ENCODE results near the gene TSPAN11.

The TSPAN11 gene

DNA sequence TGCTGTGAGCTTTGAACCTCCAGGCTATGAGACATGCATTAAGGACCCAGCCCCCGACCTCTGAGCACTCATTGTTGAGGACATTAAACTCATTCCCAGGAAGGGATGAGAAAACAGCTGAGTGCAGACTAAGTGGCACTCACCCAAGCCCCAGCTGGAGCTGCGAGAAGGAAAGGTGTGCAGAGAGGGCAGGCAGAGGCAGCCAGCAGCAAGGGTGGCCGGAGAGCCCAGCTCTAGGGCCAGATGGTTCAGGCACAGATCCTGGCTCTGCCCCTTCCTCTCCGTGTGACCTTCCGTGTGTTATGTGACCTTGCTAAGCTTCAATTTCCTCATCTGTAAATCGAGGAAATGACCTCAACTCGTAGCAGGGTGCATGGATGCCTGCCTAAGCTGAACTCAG is 3.7 kb downstream of the TSPAN11 start:
- no peak overlapping the region for H3K4me3 ChIP-seq (ENCODE audit: low read depth in 1 of 5, low read length in 5 of 5)
- H3K9ac ChIP-seq (ENCODE audit: low read length in 5 of 5) = no peak overlapping the region
- peaks cover 5 to 21% (median 16%) of the 10 kb centered on the region in 5 donors for H3K27me3 ChIP-seq (ENCODE audit: control insufficient read depth in 5 of 5, insufficient read depth in 4 of 5, low read length in 5 of 5)
- H3K27ac ChIP-seq (ENCODE audit: low read depth, low read length) = no peak overlapping the region
- H3K9me3 ChIP-seq (ENCODE audit: control insufficient read depth in 5 of 5, low read length in 5 of 5) = no peaks in the 10 kb centered on the region
- no peaks in the 10 kb centered on the region for H3K36me3 ChIP-seq (ENCODE audit: control insufficient read depth in 5 of 5, insufficient read depth in 5 of 5, low read length in 5 of 5)
- H3K4me1 ChIP-seq (ENCODE audit: control insufficient read depth in 5 of 5, insufficient read depth in 5 of 5, low read length in 5 of 5) = peaks cover 3 to 36% (median 13%) of the 10 kb centered on the region in 5 donors

DNA sequence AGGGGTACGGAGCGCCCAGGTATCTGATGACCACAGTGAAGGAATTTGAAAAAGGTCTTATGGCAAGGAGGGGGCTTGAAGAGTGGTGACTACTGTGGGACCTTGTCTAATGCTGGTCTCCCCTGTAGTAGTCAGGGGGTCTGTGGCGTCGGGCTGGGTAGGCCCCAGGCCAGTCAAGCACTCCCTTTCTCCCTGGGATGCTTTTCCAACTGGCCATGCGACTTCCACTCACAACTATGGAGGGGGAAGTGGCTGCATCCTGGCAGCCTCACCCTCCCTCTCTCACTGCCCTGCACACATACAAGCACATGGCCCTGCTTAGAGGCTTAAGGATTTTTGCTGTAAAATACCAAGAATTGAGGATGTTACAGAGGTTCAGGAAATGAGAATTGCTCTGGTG is 4.1 kb downstream of the TSPAN11 start:
- H3K36me3 ChIP-seq (ENCODE audit: control insufficient read depth in 5 of 5, insufficient read depth in 5 of 5, low read length in 5 of 5) = no peaks in the 10 kb centered on the region
- no peak overlapping the region for H3K9ac ChIP-seq (ENCODE audit: low read length in 5 of 5)
- H3K9me3 ChIP-seq (ENCODE audit: control insufficient read depth in 5 of 5, low read length in 5 of 5) = no peaks in the 10 kb centered on the region
- peaks cover 3 to 35% (median 12%) of the 10 kb centered on the region in 5 donors for H3K4me1 ChIP-seq (ENCODE audit: control insufficient read depth in 5 of 5, insufficient read depth in 5 of 5, low read length in 5 of 5)
- H3K4me3 ChIP-seq (ENCODE audit: low read depth in 1 of 5, low read length in 5 of 5) = no peak overlapping the region
- no peak overlapping the region for H3K27ac ChIP-seq (ENCODE audit: low read depth, low read length)
- H3K27me3 ChIP-seq (ENCODE audit: control insufficient read depth in 5 of 5, insufficient read depth in 4 of 5, low read length in 5 of 5) = peaks cover 5 to 18% (median 12%) of the 10 kb centered on the region in 5 donors

DNA sequence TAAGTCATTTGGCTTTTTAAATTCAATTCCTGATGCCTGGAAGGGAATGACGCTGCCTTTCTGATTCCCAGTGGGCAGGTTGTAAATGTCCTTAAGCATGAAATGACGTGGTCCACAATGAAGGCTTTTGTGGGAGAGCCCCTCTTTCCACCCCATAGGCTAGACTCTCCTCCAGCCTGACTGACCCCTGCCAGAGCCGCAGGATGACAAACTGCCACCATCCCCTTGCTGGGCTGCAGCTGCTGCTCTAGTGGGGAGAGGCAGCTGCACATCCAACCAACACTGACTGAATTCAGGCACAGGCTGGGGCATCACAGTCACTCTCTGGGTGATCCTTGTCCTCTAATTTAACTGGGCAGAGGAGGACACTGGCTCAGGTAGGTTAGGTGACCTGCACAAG is 6.3 kb downstream of the TSPAN11 start:
- Histone ChIP-seq H3K36me3 (ENCODE audit: control insufficient read depth in 5 of 5, insufficient read depth in 5 of 5, low read length in 5 of 5) (no peaks in the 10 kb centered on the region), H3K9ac (ENCODE audit: low read length in 5 of 5) (no peak overlapping the region), H3K4me3 (ENCODE audit: low read depth in 1 of 5, low read length in 5 of 5) (no peak overlapping the region), H3K4me1 (ENCODE audit: control insufficient read depth in 5 of 5, insufficient read depth in 5 of 5, low read length in 5 of 5) (peaks cover 0 to 23% (median 0%) of the 10 kb centered on the region in 5 donors), H3K27ac (ENCODE audit: low read depth, low read length) (no peak overlapping the region), H3K27me3 (ENCODE audit: control insufficient read depth in 5 of 5, insufficient read depth in 4 of 5, low read length in 5 of 5) (peaks cover 0 to 6% (median 0%) of the 10 kb centered on the region in 5 donors), H3K9me3 (ENCODE audit: control insufficient read depth in 5 of 5, low read length in 5 of 5) (no peaks in the 10 kb centered on the region)

DNA sequence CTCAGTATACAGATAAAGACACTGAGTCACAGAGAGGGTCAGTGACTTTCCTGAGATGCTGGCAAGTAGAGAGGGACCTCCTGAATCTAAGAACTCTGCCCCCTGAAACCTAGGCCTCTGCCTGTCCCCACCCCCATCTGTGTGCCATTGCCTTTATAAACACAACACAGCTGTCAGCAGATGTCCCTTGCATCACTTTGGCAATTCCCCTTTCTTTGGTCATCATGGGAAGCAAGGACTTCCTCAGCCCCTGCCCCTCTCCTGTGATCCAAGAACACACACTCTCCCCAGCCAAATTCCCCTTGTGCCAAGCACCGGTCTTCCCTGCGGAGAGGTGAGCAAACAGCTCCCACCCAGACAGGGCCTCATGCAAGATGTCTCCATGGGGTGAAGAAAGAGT is 8.3 kb downstream of the TSPAN11 start:
- Histone ChIP-seq H3K27me3 (ENCODE audit: control insufficient read depth in 5 of 5, insufficient read depth in 4 of 5, low read length in 5 of 5) (peaks cover 0 to 3% (median 0%) of the 10 kb centered on the region in 5 donors), H3K4me3 (ENCODE audit: low read depth in 1 of 5, low read length in 5 of 5) (no peak overlapping the region), H3K4me1 (ENCODE audit: control insufficient read depth in 5 of 5, insufficient read depth in 5 of 5, low read length in 5 of 5) (peaks cover 0 to 11% (median 0%) of the 10 kb centered on the region in 5 donors), H3K27ac (ENCODE audit: low read depth, low read length) (no peak overlapping the region), H3K9me3 (ENCODE audit: control insufficient read depth in 5 of 5, low read length in 5 of 5) (no peaks in the 10 kb centered on the region), H3K36me3 (ENCODE audit: control insufficient read depth in 5 of 5, insufficient read depth in 5 of 5, low read length in 5 of 5) (no peaks in the 10 kb centered on the region), H3K9ac (ENCODE audit: low read length in 5 of 5) (no peak overlapping the region)

DNA sequence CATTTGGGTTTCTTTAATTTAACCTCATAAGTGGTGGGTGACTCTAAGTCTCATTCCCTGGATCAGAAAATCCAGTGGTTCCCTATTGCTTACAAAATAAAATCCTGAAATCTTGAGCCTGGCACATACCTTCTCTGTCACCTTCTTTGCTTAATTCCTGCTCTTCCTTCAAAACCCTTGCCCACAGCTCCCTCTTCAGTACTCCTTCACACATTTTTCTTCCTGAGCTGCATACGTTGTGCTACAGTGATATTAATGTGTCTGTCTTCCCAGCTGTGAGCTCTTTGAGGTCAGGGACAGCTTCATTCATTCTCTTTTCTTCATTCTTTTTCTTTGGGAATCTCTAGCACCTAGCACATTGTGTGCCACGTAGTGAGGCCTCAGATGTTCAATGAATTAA is 9.5 kb downstream of the TSPAN11 start:
- Histone ChIP-seq H3K4me1 (ENCODE audit: control insufficient read depth in 5 of 5, insufficient read depth in 5 of 5, low read length in 5 of 5) (no peaks in the 10 kb centered on the region), H3K4me3 (ENCODE audit: low read depth in 1 of 5, low read length in 5 of 5) (no peak overlapping the region), H3K27me3 (ENCODE audit: control insufficient read depth in 5 of 5, insufficient read depth in 4 of 5, low read length in 5 of 5) (no peaks in the 10 kb centered on the region), H3K36me3 (ENCODE audit: control insufficient read depth in 5 of 5, insufficient read depth in 5 of 5, low read length in 5 of 5) (no peaks in the 10 kb centered on the region), H3K9me3 (ENCODE audit: control insufficient read depth in 5 of 5, low read length in 5 of 5) (no peaks in the 10 kb centered on the region), H3K9ac (ENCODE audit: low read length in 5 of 5) (no peak overlapping the region), H3K27ac (ENCODE audit: low read depth, low read length) (no peak overlapping the region)

DNA sequence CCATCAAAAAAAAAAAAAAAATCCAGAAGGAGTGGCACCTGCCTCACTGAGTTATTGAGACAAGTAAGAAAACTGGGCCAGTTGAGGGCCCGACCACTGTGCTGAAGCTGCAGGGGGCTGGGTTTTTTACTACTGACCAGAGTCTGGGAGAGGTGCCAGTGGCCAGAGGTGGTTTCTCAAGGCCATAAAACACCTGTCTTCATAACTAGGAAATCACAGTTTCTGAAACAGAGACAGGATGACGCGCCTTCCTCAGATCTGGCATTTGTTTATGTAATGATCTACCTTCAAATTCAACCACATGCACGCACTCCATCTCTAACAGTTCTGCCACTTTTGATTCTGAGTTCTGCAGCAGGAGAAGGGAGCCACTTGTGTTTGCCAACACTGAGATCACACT is 12.7 kb downstream of the TSPAN11 start:
- H3K27ac ChIP-seq (ENCODE audit: low read depth, low read length) = no peak overlapping the region
- H3K27me3 ChIP-seq (ENCODE audit: control insufficient read depth in 5 of 5, insufficient read depth in 4 of 5, low read length in 5 of 5) = no peaks in the 10 kb centered on the region
- no peaks in the 10 kb centered on the region for H3K36me3 ChIP-seq (ENCODE audit: control insufficient read depth in 5 of 5, insufficient read depth in 5 of 5, low read length in 5 of 5)
- no peaks in the 10 kb centered on the region for H3K9me3 ChIP-seq (ENCODE audit: control insufficient read depth in 5 of 5, low read length in 5 of 5)
- H3K9ac ChIP-seq (ENCODE audit: low read length in 5 of 5) = no peak overlapping the region
- H3K4me1 ChIP-seq (ENCODE audit: control insufficient read depth in 5 of 5, insufficient read depth in 5 of 5, low read length in 5 of 5) = no peaks in the 10 kb centered on the region
- no peak overlapping the region for H3K4me3 ChIP-seq (ENCODE audit: low read depth in 1 of 5, low read length in 5 of 5)

DNA sequence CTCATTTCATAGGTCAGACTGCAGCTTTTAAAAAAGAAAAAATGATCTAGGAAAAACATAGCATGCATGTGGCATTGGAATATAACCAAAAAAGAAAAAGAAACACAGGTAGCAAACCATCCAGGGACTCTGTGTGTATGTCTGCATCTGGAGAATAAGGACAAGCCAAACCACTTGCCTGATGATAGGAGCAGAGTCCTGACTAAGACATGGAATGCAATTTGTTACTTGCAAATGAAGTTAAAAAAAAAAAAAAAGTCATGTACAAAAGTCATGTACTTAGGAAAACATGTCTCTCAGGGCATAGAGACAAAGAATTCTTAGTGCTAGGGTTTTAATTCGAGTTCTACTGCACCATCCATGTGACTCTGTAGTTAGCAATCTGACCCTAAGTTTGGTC is 15.9 kb downstream of the TSPAN11 start:
- Histone ChIP-seq H3K9ac (ENCODE audit: low read length in 5 of 5) (no peak overlapping the region), H3K9me3 (ENCODE audit: control insufficient read depth in 5 of 5, low read length in 5 of 5) (no peaks in the 10 kb centered on the region), H3K4me3 (ENCODE audit: low read depth in 1 of 5, low read length in 5 of 5) (no peak overlapping the region), H3K4me1 (ENCODE audit: control insufficient read depth in 5 of 5, insufficient read depth in 5 of 5, low read length in 5 of 5) (no peaks in the 10 kb centered on the region), H3K36me3 (ENCODE audit: control insufficient read depth in 5 of 5, insufficient read depth in 5 of 5, low read length in 5 of 5) (no peaks in the 10 kb centered on the region), H3K27ac (ENCODE audit: low read depth, low read length) (no peak overlapping the region), H3K27me3 (ENCODE audit: control insufficient read depth in 5 of 5, insufficient read depth in 4 of 5, low read length in 5 of 5) (no peaks in the 10 kb centered on the region)

DNA sequence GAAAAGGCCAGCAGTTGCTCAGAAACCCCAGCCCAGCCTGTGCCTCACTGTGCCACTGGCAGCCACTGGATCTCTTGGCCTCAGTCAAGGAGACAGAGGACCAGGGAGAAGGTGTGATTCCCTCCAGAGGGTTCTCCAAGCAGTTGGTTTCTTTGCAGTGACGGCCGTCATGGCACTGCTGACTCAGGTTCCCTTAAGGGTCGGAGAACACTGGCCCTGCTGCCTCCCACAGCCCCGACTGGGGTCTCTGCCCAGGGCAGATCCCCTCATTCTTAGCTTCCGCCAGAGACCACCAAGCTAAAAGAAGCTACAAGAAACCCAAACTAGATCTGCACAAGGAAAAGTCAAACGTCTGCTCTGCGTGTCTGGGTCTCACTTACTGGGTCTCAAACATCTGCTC is 16.4 kb downstream of the TSPAN11 start:
- Histone ChIP-seq H3K27ac (ENCODE audit: low read depth, low read length) (no peak overlapping the region), H3K9me3 (ENCODE audit: control insufficient read depth in 5 of 5, low read length in 5 of 5) (no peaks in the 10 kb centered on the region), H3K4me1 (ENCODE audit: control insufficient read depth in 5 of 5, insufficient read depth in 5 of 5, low read length in 5 of 5) (no peaks in the 10 kb centered on the region), H3K27me3 (ENCODE audit: control insufficient read depth in 5 of 5, insufficient read depth in 4 of 5, low read length in 5 of 5) (no peaks in the 10 kb centered on the region), H3K9ac (ENCODE audit: low read length in 5 of 5) (no peak overlapping the region), H3K4me3 (ENCODE audit: low read depth in 1 of 5, low read length in 5 of 5) (no peak overlapping the region), H3K36me3 (ENCODE audit: control insufficient read depth in 5 of 5, insufficient read depth in 5 of 5, low read length in 5 of 5) (no peaks in the 10 kb centered on the region)

DNA sequence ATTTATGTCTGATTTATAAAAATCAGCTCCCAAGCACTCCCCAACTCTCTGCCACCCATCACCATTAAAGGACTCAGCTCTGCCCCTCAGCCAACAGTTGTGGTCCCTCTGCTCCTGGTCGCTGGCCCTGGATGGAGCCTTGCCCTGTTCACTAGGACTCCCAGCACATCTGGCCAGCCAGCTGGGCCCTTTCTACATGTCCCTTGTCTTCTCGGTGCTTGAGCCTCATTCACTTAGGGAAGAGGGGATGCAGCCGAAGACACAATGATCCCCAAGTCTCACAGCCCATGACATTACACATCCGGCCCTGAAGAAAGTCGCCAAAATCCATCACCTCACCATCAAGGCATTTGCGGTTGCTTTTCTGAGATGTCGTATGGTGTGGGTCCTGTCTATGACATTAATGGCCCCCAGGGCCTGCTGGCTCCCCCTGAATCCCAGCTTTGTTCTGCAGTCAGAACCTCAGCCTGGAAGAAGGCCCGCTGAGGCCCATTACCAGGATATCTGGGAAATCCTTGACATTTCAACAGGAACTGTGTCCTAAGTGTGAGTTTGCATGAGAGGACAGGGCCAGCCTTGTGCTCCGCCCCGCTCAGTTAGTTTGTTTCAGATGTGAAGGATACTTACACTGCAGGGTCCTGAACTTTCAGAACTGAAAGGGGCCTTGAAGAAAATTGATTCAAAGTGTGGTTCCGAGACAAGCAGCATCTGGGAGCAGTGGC is 19.1 kb downstream of the TSPAN11 start:
- no peaks in the 10 kb centered on the region for H3K36me3 ChIP-seq (ENCODE audit: control insufficient read depth in 5 of 5, insufficient read depth in 5 of 5, low read length in 5 of 5)
- peaks cover 0 to 3% (median 0%) of the 10 kb centered on the region in 5 donors for H3K27me3 ChIP-seq (ENCODE audit: control insufficient read depth in 5 of 5, insufficient read depth in 4 of 5, low read length in 5 of 5)
- H3K27ac ChIP-seq (ENCODE audit: low read depth, low read length) = no peak overlapping the region
- peaks cover 0 to 2% (median 0%) of the 10 kb centered on the region in 5 donors for H3K9me3 ChIP-seq (ENCODE audit: control insufficient read depth in 5 of 5, low read length in 5 of 5)
- no peak overlapping the region for H3K9ac ChIP-seq (ENCODE audit: low read length in 5 of 5)
- H3K4me1 ChIP-seq (ENCODE audit: control insufficient read depth in 5 of 5, insufficient read depth in 5 of 5, low read length in 5 of 5) = no peaks in the 10 kb centered on the region
- no peak overlapping the region for H3K4me3 ChIP-seq (ENCODE audit: low read depth in 1 of 5, low read length in 5 of 5)

DNA sequence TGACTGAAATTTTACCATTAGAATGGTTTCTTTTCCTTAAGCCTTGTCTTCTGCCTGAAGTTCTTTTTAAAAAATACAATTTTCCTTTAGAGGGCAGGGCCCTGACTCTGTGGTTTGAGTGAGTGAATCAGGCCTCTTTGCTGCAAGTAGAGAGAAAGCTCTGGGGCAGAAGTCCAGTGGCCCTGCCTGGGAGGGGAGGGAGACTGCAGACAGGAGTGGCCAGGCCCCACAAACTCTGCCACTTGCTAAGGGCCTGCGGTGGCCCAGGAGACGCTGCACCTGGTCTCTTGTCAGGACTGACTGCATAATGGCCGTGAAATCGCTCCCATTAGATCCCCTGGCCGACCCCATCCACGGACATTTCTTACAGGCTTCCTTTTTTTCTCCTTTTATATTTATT is 25.5 kb downstream of the TSPAN11 start:
- Histone ChIP-seq H3K27ac (ENCODE audit: low read depth, low read length) (no peak overlapping the region), H3K36me3 (ENCODE audit: control insufficient read depth in 5 of 5, insufficient read depth in 5 of 5, low read length in 5 of 5) (no peaks in the 10 kb centered on the region), H3K27me3 (ENCODE audit: control insufficient read depth in 5 of 5, insufficient read depth in 4 of 5, low read length in 5 of 5) (peaks cover 0 to 3% (median 0%) of the 10 kb centered on the region in 5 donors), H3K9me3 (ENCODE audit: control insufficient read depth in 5 of 5, low read length in 5 of 5) (peaks cover 0 to 4% (median 2%) of the 10 kb centered on the region in 5 donors), H3K9ac (ENCODE audit: low read length in 5 of 5) (no peak overlapping the region), H3K4me1 (ENCODE audit: control insufficient read depth in 5 of 5, insufficient read depth in 5 of 5, low read length in 5 of 5) (no peaks in the 10 kb centered on the region), H3K4me3 (ENCODE audit: low read depth in 1 of 5, low read length in 5 of 5) (no peak overlapping the region)

Data from subcutaneous abdominal adipose tissue (tissue), 5 donors.